K562 (cell line): ENCODE data around the gene MYL12B. TPM values are rescaled to one million over a fixed set of nuclear protein-coding genes. Genes with fewer than 3 reads are reported as not detected.

Source experiments
- ARNT ChIP-seq, 2 experiments: fragments of 450-650 bp; IDR thresholded peaks; 2 replicates each; pipeline ENCODE4 v1.6.1; 2016; ENCODE audit warnings: mild to moderate bottlenecking in 1 of 2
- ETS1 ChIP-seq: conservative IDR thresholded peaks from 2 replicates; pipeline ENCODE4 v1.6.1; 2011; ENCODE audit warnings: low read depth, mild to moderate bottlenecking, low read length; ENCODE audit not compliant: control insufficient read depth
- ID3 ChIP-seq, 2 experiments: fragments of 250-450 bp in 1 of 2; fragments of 450-650 bp in 1 of 2; sonication (Bioruptor Pico) in 1 of 2; IDR thresholded peaks; 2 replicates each; pipeline versions ENCODE4 v1.6.1 to v1.8.0; 2016 to 2021; ENCODE audit warnings: mild to moderate bottlenecking in 2 of 2, moderate library complexity in 2 of 2, missing compliant biosample characterization in 1 of 2, missing genetic modification characterization in 1 of 2
- MAFG ChIP-seq: fragments of 450-650 bp; conservative IDR thresholded peaks from 2 replicates; pipeline ENCODE4 v1.6.1; 2016; ENCODE audit warnings: missing genetic modification characterization, missing compliant biosample characterization
- MITF ChIP-seq: IDR thresholded peaks from 2 replicates; pipeline ENCODE4 v1.6.1; 2014; ENCODE audit warnings: antibody characterized with exemption
- SRSF7 ChIP-seq: fragments of 200-400 bp; formaldehyde crosslinking; optimal IDR thresholded peaks from 2 replicates; pipeline ENCODE3; 2017; ENCODE audit warnings: mild to moderate bottlenecking, low read depth, low read length
- ZNF318 ChIP-seq, 2 experiments: fragments of 450-650 bp; IDR thresholded peaks; 2 replicates each; pipeline ENCODE4 v1.6.1; 2016; ENCODE audit warnings: mild to moderate bottlenecking in 2 of 2, borderline replicate concordance in 1 of 2, low read depth in 1 of 2, moderate library complexity in 1 of 2
- ZNF384 ChIP-seq: IDR thresholded peaks from 2 replicates; pipeline ENCODE4 v1.6.1; 2012; ENCODE audit warnings: low read depth, low read length, improper control_type of control experiment
- ZNF561 ChIP-seq: fragments of 450-650 bp; formaldehyde crosslinking; conservative IDR thresholded peaks from 2 replicates; pipeline ENCODE4 v1.4.0; 2020; ENCODE audit warnings: mild to moderate bottlenecking, moderate library complexity
- ZNF655 ChIP-seq: fragments of 250-450 bp; sonication (Bioruptor Pico); IDR thresholded peaks from 2 replicates; pipeline ENCODE4 v1.5.0; 2021
- ZNF699 ChIP-seq: fragments of 250-450 bp; sonication (Bioruptor Pico); IDR thresholded peaks from 2 replicates; pipeline ENCODE4 v1.8.0; 2021; ENCODE audit warnings: mild to moderate bottlenecking, moderate library complexity; ENCODE audit not compliant: insufficient replicate concordance
- ZNF830 ChIP-seq: fragments of 250-450 bp; sonication (Bioruptor Pico); IDR thresholded peaks from 2 replicates; pipeline ENCODE4 v1.5.0; 2021; ENCODE audit warnings: mild to moderate bottlenecking
- polyA plus RNA-seq, 8 experiments: library from polyadenylated mRNA; depleted of rRNA in 4 of 8; stranded (reverse) in 5 of 8; unstranded in 3 of 8; fragments of >200 nt; fragmentation: Nextera tagmentation in 2 of 8; fragmentation: Illumina TruSeq in 1 of 8; extraction: Ambion mirVana in 2 of 8; extraction: Trizol in 1 of 8; gene quantifications; 2 replicates each; pipeline versions ENCODE4 v1.2.1 to v1.2.3, GENCODE V29; 2011 to 2014; ENCODE audit warnings: inconsistent platforms in 1 of 8, missing spikeins in 1 of 8
- total RNA-seq, 7 experiments: library from RNA; depleted of rRNA in 6 of 7; stranded (reverse); fragments of >200 nt in 6 of 7; fragmentation: Illumina TruSeq in 2 of 7; extraction: Trizol in 2 of 7; gene quantifications; 2 replicates each; pipeline versions ENCODE4 v1.2.1 to v1.2.3, GENCODE V29; 2011 to 2021; ENCODE audit warnings: low replicate concordance in 1 of 7

MYL12B gene
- total and polyA plus RNA-seq, 9 of the 15 experiments (the other 6 are each of a cell fraction or from before 2014, with no cell fraction given) = 220 to 995 (median 463) TPM

GRCh38 chr18:3305354-3305762 lies 43.4 kb downstream of the MYL12B start (continued):
- no peak for TF ChIP-seq ZNF318 (IDR thresholded peaks at IDR 0.05; ENCODE audit: borderline replicate concordance in 1 of 2, low read depth in 1 of 2)
- no peak for TF ChIP-seq MITF
- TF ChIP-seq ZNF384 = no peak
- TF ChIP-seq ZNF830 (CRISPR knock-in tag) = no peak
- TF ChIP-seq ZNF699 (CRISPR knock-in tag) = no peak
- no peak for TF ChIP-seq ID3 (CRISPR knock-in tag; IDR thresholded peaks at IDR 0.05)
- no peak for TF ChIP-seq ID3 (tag; IDR thresholded peaks at IDR 0.05)
- TF ChIP-seq MAFG (tag) = no peak
- no peak for TF ChIP-seq ZNF655 (CRISPR knock-in tag)
- no peak for TF ChIP-seq SRSF7
- no peak for TF ChIP-seq ETS1
- no peak for TF ChIP-seq ZNF561 (CRISPR knock-in tag)
- TF ChIP-seq ARNT (IDR thresholded peaks at IDR 0.05) = no peak
